Lung (tissue), 12 donors: ENCODE measurements around the gene TACR1. TPM values are rescaled to one million over a fixed set of nuclear protein-coding genes. Genes with fewer than 3 reads are reported as not detected.

Experiments
- ATAC-seq: fragments of 200-7000 bp; cut with Tn5 transposase; one replicate; pipeline ENCODE4 v1.9.1; 2020; ENCODE audit warnings: moderate number of reproducible peaks; ENCODE audit not compliant: insufficient read depth, low FRiP score
- DNase-seq, 3 donors: peaks; one replicate each; pipeline ENCODE4 v3.0.0-alpha.2; 2013 to 2017
- H3K27ac ChIP-seq, 2 donors: one replicate each; pipeline ENCODE4 v1.5.1; 2013; ENCODE audit warnings: mild to moderate bottlenecking in 2 of 2, moderate library complexity in 2 of 2, control low read depth in 1 of 2, inconsistent platforms in 1 of 2, low read depth in 1 of 2, low read length in 1 of 2
- H3K27me3 ChIP-seq, 3 donors: one replicate each; pipeline ENCODE4 v1.5.1; 2013; ENCODE audit warnings: low read length in 2 of 3; ENCODE audit not compliant: control insufficient read depth in 3 of 3, insufficient read depth in 3 of 3
- H3K36me3 ChIP-seq, 4 donors: one replicate each; pipeline ENCODE4 v1.5.1; 2013; ENCODE audit warnings: low read length in 4 of 4, mild to moderate bottlenecking in 1 of 4, moderate library complexity in 1 of 4; ENCODE audit not compliant: control insufficient read depth in 4 of 4, insufficient read depth in 4 of 4
- H3K4me1 ChIP-seq, 5 donors: one replicate each; pipeline ENCODE4 v1.5.1; 2013; ENCODE audit warnings: low read length in 5 of 5, mild to moderate bottlenecking in 2 of 5, moderate library complexity in 1 of 5; ENCODE audit not compliant: control insufficient read depth in 5 of 5, insufficient read depth in 5 of 5
- H3K4me3 ChIP-seq: one replicate; pipeline ENCODE4 v1.5.1; 2013; ENCODE audit warnings: mild to moderate bottlenecking, control low read depth, moderate library complexity
- H3K9ac ChIP-seq, 2 donors: one replicate each; pipeline ENCODE4 v1.5.1; 2013; ENCODE audit warnings: low read length in 2 of 2, control low read depth in 1 of 2; ENCODE audit not compliant: insufficient read depth in 1 of 2
- H3K9me3 ChIP-seq, 4 donors: one replicate each; pipeline ENCODE4 v1.5.1; 2013; ENCODE audit warnings: low read length in 3 of 4, mild to moderate bottlenecking in 1 of 4, moderate library complexity in 1 of 4; ENCODE audit not compliant: control insufficient read depth in 4 of 4, insufficient read depth in 3 of 4
- WGBS, 2 donors: extraction: QIAGEN DNeasy Blood & Tissue Kit; methylation state at CpG; one replicate each; pipeline ENCODE4 v1.1.7; 2013; 5-methylcytosine and 5-hydroxymethylcytosine counted together
- polyA plus RNA-seq, 2 donors: library from polyadenylated mRNA; stranded (reverse); fragments of 200-250 nt; gene quantifications; one replicate each; pipeline ENCODE4 v1.2.1, GENCODE V29; 2013
- total RNA-seq, 2 donors: library from RNA; depleted of rRNA in 1 of 2; stranded (reverse); fragments of >200 nt in 1 of 2; gene quantifications; one replicate each; pipeline ENCODE4 v1.2.1, GENCODE V29; 2014 to 2021
- TF ChIP-seq, protein P1 (sequence below): IDR thresholded peaks from 2 replicates; pipeline ENCODE4 v1.5.1; 2012; ENCODE audit warnings: mild to moderate bottlenecking; ENCODE audit errors: control extremely low read depth, extremely low read depth
- donor health status: control.
- donor health status: control.
- donor health status: Bipolar disorder and iron deficiency.
- donor health status: healthy.
- donor health status: DM: yes; HTN: yes; CAD: no.

Gene TACR1
- total and polyA plus RNA-seq, 4 donors, result 0.33 to 1.6 (median 0.59) TPM

DNA sequence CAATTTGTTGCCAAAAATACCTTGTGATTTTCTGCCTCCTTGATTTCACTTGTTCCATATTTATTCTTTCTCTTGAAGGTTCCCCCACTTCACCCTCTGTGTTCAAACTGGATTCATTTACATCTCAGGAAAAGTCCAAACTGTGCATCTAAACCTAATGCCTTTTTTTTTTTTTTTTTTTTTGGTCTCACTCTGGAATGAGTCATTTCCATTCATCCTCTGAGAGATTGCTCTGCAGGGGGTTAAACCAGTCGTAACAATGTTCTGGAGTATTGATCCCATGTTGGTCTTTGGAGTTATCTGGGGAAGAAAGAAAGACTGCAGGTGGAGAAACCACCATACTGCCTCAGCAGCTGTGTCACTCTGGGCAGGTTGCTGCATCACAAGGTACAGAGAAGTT lies 119.7 kb downstream of the TACR1 start:
- Histone ChIP-seq H3K4me3 (no peak overlapping the region), H3K27me3 (no peaks in the 10 kb centered on the region), H3K36me3 (no peaks in the 10 kb centered on the region), H3K4me1 (no peaks in the 10 kb centered on the region), H3K9ac (no peak overlapping the region), H3K27ac (no peak overlapping the region), H3K9me3 (no peaks in the 10 kb centered on the region)
- DNase-seq, result no peak
- ATAC-seq, result no peak
- TF ChIP-seq, protein P1, sequence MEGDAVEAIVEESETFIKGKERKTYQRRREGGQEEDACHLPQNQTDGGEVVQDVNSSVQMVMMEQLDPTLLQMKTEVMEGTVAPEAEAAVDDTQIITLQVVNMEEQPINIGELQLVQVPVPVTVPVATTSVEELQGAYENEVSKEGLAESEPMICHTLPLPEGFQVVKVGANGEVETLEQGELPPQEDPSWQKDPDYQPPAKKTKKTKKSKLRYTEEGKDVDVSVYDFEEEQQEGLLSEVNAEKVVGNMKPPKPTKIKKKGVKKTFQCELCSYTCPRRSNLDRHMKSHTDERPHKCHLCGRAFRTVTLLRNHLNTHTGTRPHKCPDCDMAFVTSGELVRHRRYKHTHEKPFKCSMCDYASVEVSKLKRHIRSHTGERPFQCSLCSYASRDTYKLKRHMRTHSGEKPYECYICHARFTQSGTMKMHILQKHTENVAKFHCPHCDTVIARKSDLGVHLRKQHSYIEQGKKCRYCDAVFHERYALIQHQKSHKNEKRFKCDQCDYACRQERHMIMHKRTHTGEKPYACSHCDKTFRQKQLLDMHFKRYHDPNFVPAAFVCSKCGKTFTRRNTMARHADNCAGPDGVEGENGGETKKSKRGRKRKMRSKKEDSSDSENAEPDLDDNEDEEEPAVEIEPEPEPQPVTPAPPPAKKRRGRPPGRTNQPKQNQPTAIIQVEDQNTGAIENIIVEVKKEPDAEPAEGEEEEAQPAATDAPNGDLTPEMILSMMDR, result no peak
- 86 to 91% methylated on average over 1 of the region's 1 CpG for WGBS, 2 donors

DNA sequence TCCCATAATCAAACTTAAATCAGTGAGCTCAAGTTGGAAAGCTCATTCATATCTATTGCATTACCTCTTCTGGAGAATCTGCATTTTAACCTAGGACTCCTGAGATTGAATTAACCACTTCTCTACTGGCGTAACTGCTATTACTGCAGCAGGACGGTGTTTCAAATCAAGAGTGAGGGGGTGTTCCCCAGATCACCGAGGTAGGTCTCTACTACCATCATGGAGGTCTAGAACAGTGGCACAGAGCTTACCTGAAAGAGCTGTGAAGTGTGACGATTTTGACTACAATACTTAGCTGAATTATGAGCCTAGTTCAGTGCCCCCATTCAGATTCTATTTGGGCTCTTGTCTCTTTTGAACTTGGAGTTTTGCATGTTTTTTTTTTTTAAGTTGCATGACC lies 121.4 kb downstream of the TACR1 start:
- no peak overlapping the region for H3K9ac ChIP-seq
- H3K9me3 ChIP-seq, result no peaks in the 10 kb centered on the region
- H3K36me3 ChIP-seq, result no peaks in the 10 kb centered on the region
- ATAC-seq, result no peak
- H3K27me3 ChIP-seq, result no peaks in the 10 kb centered on the region
- H3K4me3 ChIP-seq, result no peak overlapping the region
- H3K4me1 ChIP-seq, result no peaks in the 10 kb centered on the region
- H3K27ac ChIP-seq, result no peak overlapping the region
- no peak for DNase-seq
- WGBS, 2 donors, result 93 to 96% methylated on average over 4 of the region's 4 CpGs
- TF ChIP-seq, protein P1, result no peak

DNA sequence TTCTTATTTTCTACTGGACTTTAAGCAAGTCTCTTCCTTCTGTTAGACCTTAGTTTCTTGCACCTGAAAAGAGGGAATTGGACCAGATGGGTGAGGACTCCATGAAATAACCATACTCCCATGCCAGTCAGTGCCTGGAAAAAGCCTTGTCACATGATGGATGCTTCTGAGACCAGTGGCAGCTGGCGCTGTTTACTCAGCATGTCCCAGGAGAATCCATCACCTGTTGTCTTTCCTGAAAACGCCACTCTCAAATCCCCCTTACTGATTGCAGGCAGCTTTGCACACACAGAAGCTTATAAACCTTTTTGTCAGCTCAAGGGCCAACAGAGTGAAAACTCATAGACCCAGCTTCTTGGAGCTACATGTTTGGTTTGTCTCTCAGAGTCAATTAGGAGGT lies 123.2 kb downstream of the TACR1 start:
- H3K4me3 ChIP-seq, result no peak overlapping the region
- H3K27ac ChIP-seq, result no peak overlapping the region
- H3K9me3 ChIP-seq, result no peaks in the 10 kb centered on the region
- TF ChIP-seq, protein P1, result no peak
- no peaks in the 10 kb centered on the region for H3K36me3 ChIP-seq
- no peaks in the 10 kb centered on the region for H3K27me3 ChIP-seq
- 88 to 91% methylated on average over 2 of the region's 2 CpGs for whole genome bisulfite sequencing, 2 donors
- DNase-seq (no peak), ATAC-seq (no peak)
- H3K9ac ChIP-seq, result no peak overlapping the region
- H3K4me1 ChIP-seq, result peaks cover 0 to 4% (median 0%) of the 10 kb centered on the region in 5 donors

DNA sequence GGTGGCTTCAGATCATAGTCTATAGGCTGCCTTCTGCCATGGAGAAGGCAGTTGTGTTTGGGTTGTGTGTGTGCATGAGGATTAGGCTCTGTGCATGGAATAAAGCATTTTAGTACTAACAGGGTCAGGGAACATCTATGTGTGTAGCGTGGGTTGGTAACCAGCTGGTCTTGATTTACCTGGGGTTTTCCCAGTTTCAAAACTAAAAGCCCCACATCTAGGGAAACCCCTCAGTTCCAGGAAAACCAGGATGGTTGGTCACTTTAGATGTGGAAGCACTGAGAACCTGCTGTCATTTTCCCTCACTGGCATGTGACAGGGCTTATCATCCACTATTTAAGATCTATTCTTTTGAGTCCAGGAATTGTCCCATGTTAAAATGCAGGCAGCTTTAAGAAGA lies 124.6 kb downstream of the TACR1 start:
- ATAC-seq (no peak), DNase-seq (no peak)
- no peak overlapping the region for H3K4me3 ChIP-seq
- H3K4me1 ChIP-seq, result peaks cover 0 to 4% (median 0%) of the 10 kb centered on the region in 5 donors
- WGBS, 2 donors, result 91 to 93% methylated on average over 1 of the region's 1 CpG
- no peaks in the 10 kb centered on the region for H3K27me3 ChIP-seq
- H3K9me3 ChIP-seq, result no peaks in the 10 kb centered on the region
- H3K27ac ChIP-seq, result no peak overlapping the region
- no peaks in the 10 kb centered on the region for H3K36me3 ChIP-seq
- TF ChIP-seq, protein P1, result no peak
- no peak overlapping the region for H3K9ac ChIP-seq
